Gastroesophageal sphincter (tissue), 3 donors: ENCODE data around the gene SPEN.

ENCODE experiments used
- POLR2A ChIP-seq, 2 donors: fragments of 450-650 bp; IDR thresholded peaks; one replicate each; pipeline ENCODE4 v1.6.1; 2017; ENCODE audit warnings: antibody characterized with exemption in 2 of 2, mild to moderate bottlenecking in 2 of 2, moderate library complexity in 1 of 2
- POLR2AphosphoS5 ChIP-seq: sonication (generic); formaldehyde crosslinking; IDR thresholded peaks from one replicate; pipeline ENCODE4 v1.6.1; 2017; ENCODE audit warnings: antibody characterized with exemption
- TF ChIP-seq, protein P1 (sequence below), 4 experiments: fragments of 200-600 bp in 2 of 4; fragments of 450-650 bp in 2 of 4; sonication (generic) in 1 of 4; IDR thresholded peaks; one replicate each; pipeline ENCODE4 v1.5.1; 2017 to 2019; ENCODE audit warnings: antibody characterized with exemption in 4 of 4, mild to moderate bottlenecking in 2 of 4, moderate library complexity in 2 of 4

DNA sequence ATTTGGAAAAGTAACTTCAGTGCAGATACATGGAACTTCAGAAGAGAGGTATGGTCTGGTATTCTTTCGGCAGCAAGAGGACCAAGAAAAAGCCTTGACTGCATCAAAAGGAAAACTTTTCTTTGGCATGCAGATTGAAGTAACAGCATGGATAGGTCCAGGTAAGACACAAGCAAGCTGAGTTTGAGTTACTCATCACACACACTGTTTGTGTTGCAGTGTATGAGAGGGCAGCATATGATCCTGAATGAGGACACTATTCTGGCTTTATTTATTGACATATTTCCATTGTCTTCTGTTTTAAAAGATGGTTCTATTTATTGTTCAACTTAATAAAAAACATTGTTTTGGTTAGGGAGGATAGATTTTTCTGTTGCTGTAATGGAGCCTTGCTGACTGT is 63.6 kb downstream of the SPEN start:
- TF ChIP-seq POLR2A (IDR thresholded peaks at IDR 0.05) = no peak
- TF ChIP-seq, protein P1, sequence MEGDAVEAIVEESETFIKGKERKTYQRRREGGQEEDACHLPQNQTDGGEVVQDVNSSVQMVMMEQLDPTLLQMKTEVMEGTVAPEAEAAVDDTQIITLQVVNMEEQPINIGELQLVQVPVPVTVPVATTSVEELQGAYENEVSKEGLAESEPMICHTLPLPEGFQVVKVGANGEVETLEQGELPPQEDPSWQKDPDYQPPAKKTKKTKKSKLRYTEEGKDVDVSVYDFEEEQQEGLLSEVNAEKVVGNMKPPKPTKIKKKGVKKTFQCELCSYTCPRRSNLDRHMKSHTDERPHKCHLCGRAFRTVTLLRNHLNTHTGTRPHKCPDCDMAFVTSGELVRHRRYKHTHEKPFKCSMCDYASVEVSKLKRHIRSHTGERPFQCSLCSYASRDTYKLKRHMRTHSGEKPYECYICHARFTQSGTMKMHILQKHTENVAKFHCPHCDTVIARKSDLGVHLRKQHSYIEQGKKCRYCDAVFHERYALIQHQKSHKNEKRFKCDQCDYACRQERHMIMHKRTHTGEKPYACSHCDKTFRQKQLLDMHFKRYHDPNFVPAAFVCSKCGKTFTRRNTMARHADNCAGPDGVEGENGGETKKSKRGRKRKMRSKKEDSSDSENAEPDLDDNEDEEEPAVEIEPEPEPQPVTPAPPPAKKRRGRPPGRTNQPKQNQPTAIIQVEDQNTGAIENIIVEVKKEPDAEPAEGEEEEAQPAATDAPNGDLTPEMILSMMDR (IDR thresholded peaks at IDR 0.05) = no peak
- no peak for TF ChIP-seq POLR2AphosphoS5
